Common myeloid progenitor, CD34-positive (primary cell): ENCODE results near the gene RASAL2.

Experiments used
- CTCF ChIA-PET: fragments of 350-600 bp; sonication (Branson Sonifier 250); formaldehyde crosslinking; loops from one replicate; lab custom pipeline; 2021; ENCODE audit warnings: antibody characterized with exemption; lab: Charles Lee
- POLR2A ChIA-PET: fragments of 350-600 bp; sonication (Branson Sonifier 250); formaldehyde crosslinking; loops from one replicate; lab custom pipeline; 2021; ENCODE audit warnings: antibody characterized with exemption; lab: Charles Lee
- DNase-seq, 3 donors: peaks; one replicate each; pipeline versions ENCODE4 v3.0.0 to v3.0.0-alpha.2; 2013
- H3K27ac ChIP-seq, 2 experiments: 1 replicate in 1 of 2; 2 replicates in 1 of 2; pipeline ENCODE4 v1.7.0; 2013; ENCODE audit warnings: inconsistent platforms in 2 of 2, low read length in 2 of 2, mild to moderate bottlenecking in 2 of 2, low read depth in 1 of 2, moderate library complexity in 1 of 2; ENCODE audit not compliant: severe bottlenecking in 2 of 2, insufficient read depth in 1 of 2, poor library complexity in 1 of 2
- H3K27me3 ChIP-seq, 5 experiments: replicated peaks in 2 of 5; 1 replicate in 3 of 5; 2 replicates in 2 of 5; pipeline versions ENCODE4 v1.6.1 to v1.7.0; 2013; ENCODE audit warnings: low read length in 4 of 5, mild to moderate bottlenecking in 2 of 5, moderate library complexity in 2 of 5, inconsistent platforms in 1 of 5; ENCODE audit not compliant: insufficient read depth in 5 of 5, control insufficient read depth in 4 of 5
- H3K36me3 ChIP-seq, 4 experiments: 1 replicate in 2 of 4; 2 replicates in 2 of 4; pipeline versions ENCODE4 v1.6.1 to v1.7.0; 2013; ENCODE audit warnings: low read length in 3 of 4, control low read depth in 1 of 4, mild to moderate bottlenecking in 1 of 4; ENCODE audit not compliant: control insufficient read depth in 4 of 4, insufficient read depth in 4 of 4
- H3K4me1 ChIP-seq, 4 experiments: 1 replicate in 3 of 4; 2 replicates in 1 of 4; pipeline versions ENCODE4 v1.6.1 to v1.7.1; 2013; ENCODE audit warnings: low read length in 3 of 4, mild to moderate bottlenecking in 3 of 4, control low read depth in 1 of 4, inconsistent platforms in 1 of 4, moderate library complexity in 1 of 4; ENCODE audit not compliant: control insufficient read depth in 4 of 4, insufficient read depth in 4 of 4; ENCODE audit errors: control extremely low read depth in 1 of 4
- H3K4me3 ChIP-seq, 7 experiments: 1 replicate in 4 of 7; 2 replicates in 3 of 7; pipeline versions ENCODE4 v1.5.1 to v1.7.0; 2013; ENCODE audit warnings: mild to moderate bottlenecking in 7 of 7, low read length in 6 of 7, moderate library complexity in 6 of 7, inconsistent platforms in 2 of 7, low read depth in 2 of 7, control low read depth in 1 of 7; ENCODE audit not compliant: insufficient read depth in 4 of 7, control insufficient read depth in 1 of 7; ENCODE audit errors: extremely low read depth in 1 of 7
- H3K9me3 ChIP-seq, 5 experiments: 1 replicate in 4 of 5; 2 replicates in 1 of 5; pipeline versions ENCODE4 v1.6.1 to v1.7.1; 2013; ENCODE audit warnings: low read length in 4 of 5, mild to moderate bottlenecking in 2 of 5, inconsistent platforms in 1 of 5, low read depth in 1 of 5, moderate library complexity in 1 of 5; ENCODE audit not compliant: control insufficient read depth in 4 of 5, insufficient read depth in 2 of 5; ENCODE audit errors: control extremely low read depth in 1 of 5
- WGBS: methylation state at CpG from one replicate; pipeline ENCODE4 v1.1.5; 2013; ENCODE audit not compliant: insufficient coverage; 5-methylcytosine and 5-hydroxymethylcytosine counted together

The RASAL2 gene

GRCh38 chr1:178487070-178487615 is 393.2 kb downstream of the RASAL2 start:
- H3K27ac ChIP-seq: no peak overlapping the region
- CTCF ChIA-PET: interaction anchor here (1.1 kb wide), 1 partner anchor 11 kb away, joined by 4 read pairs; no protein-coding TSS in a partner anchor

GRCh38 chr1:178488393-178488792 is 394.5 kb downstream of the RASAL2 start:
- ChIA-PET CTCF (interaction anchor here (1.1 to 2.1 kb wide), 2 partner anchors 10 to 13 kb away, joined by 4 to 11 read pairs; no protein-coding TSS in a partner anchor), POLR2A (no interaction called here)
- DNase-seq: no peak
- 100% methylated on average over 2 of the region's 4 CpGs for WGBS
- H3K36me3 ChIP-seq: no peaks in the 10 kb centered on the region
- peaks cover 0 to 30% (median 18%) of the 10 kb centered on the region in 4 experiments for H3K4me1 ChIP-seq
- H3K9me3 ChIP-seq: no peaks in the 10 kb centered on the region
- H3K27ac ChIP-seq: no peak overlapping the region
- no peaks in the 10 kb centered on the region for H3K27me3 ChIP-seq
- H3K4me3 ChIP-seq: no peak overlapping the region

More at GRCh38 chr1:178487070-178487615, 393.2 kb downstream of the RASAL2 start:
- peak in 2 of 3 donors; percentile 14 to 17 for DNase-seq
- Histone ChIP-seq H3K9me3 (no peaks in the 10 kb centered on the region), H3K36me3 (no peaks in the 10 kb centered on the region), H3K4me1 (peaks cover 0 to 32% (median 18%) of the 10 kb centered on the region in 4 experiments), H3K27me3 (no peaks in the 10 kb centered on the region), H3K4me3 (peak overlapping the region in 5 of 7 experiments; percentile 9 to 63 (median 54))
- 49% methylated on average over 13 of the region's 20 CpGs for WGBS
- POLR2A ChIA-PET: no interaction called here

- ChIA-PET CTCF (interaction anchor here (2.1 kb wide), 1 partner anchor 12 kb away, joined by 11 read pairs; no protein-coding TSS in a partner anchor), POLR2A (no interaction called here)
- Histone ChIP-seq H3K4me1 (peaks cover 0 to 30% (median 16%) of the 10 kb centered on the region in 4 experiments), H3K27ac (no peak overlapping the region), H3K36me3 (no peaks in the 10 kb centered on the region), H3K9me3 (no peaks in the 10 kb centered on the region), H3K27me3 (no peaks in the 10 kb centered on the region), H3K4me3 (no peak overlapping the region)
- DNase-seq: no peak
- WGBS: 100% methylated on average over 1 of the region's 4 CpGs
Measured at GRCh38 chr1:178489399-178489798, 395.5 kb downstream of the RASAL2 start.

GRCh38 chr1:178490136-178490535 is 396.2 kb downstream of the RASAL2 start:
- CTCF ChIA-PET: interaction anchor here (2.1 kb wide), 1 partner anchor 11 kb away, joined by 11 read pairs; no protein-coding TSS in a partner anchor
- Histone ChIP-seq H3K36me3 (no peaks in the 10 kb centered on the region), H3K9me3 (no peaks in the 10 kb centered on the region), H3K27me3 (no peaks in the 10 kb centered on the region), H3K4me3 (no peak overlapping the region), H3K27ac (no peak overlapping the region), H3K4me1 (peaks cover 0 to 24% (median 10%) of the 10 kb centered on the region in 4 experiments)
- no peak for DNase-seq
- WGBS: 97% methylated on average over 8 of the region's 8 CpGs
- POLR2A ChIA-PET: no interaction called here

GRCh38 chr1:178490967-178491366 is 397.1 kb downstream of the RASAL2 start:
- Histone ChIP-seq H3K27me3 (no peaks in the 10 kb centered on the region), H3K27ac (no peak overlapping the region), H3K9me3 (no peaks in the 10 kb centered on the region), H3K4me1 (peaks cover 0 to 15% (median 6%) of the 10 kb centered on the region in 4 experiments), H3K36me3 (no peaks in the 10 kb centered on the region), H3K4me3 (no peak overlapping the region)
- ChIA-PET POLR2A (no interaction called here), CTCF (interaction anchor here (1.3 kb wide), 1 partner anchor 16 kb away, joined by 3 read pairs; no protein-coding TSS in a partner anchor)
- DNase-seq: no peak
- over 99% methylated on average over 9 of the region's 9 CpGs for WGBS

- no peaks in the 10 kb centered on the region for H3K9me3 ChIP-seq
- WGBS: no CpG with 5 or more reads among the region's 4 CpGs
- H3K27me3 ChIP-seq: no peaks in the 10 kb centered on the region
- ChIA-PET CTCF (interaction anchor here (1.3 kb wide), 1 partner anchor 15 kb away, joined by 3 read pairs; no protein-coding TSS in a partner anchor), POLR2A (no interaction called here)
- DNase-seq: no peak
- peaks cover 0 to 8% (median 3%) of the 10 kb centered on the region in 4 experiments for H3K4me1 ChIP-seq
- no peak overlapping the region for H3K27ac ChIP-seq
- H3K4me3 ChIP-seq: no peak overlapping the region
- no peaks in the 10 kb centered on the region for H3K36me3 ChIP-seq
Measured at GRCh38 chr1:178491721-178492120, 397.8 kb downstream of the RASAL2 start.

- ChIA-PET POLR2A (no interaction called here), CTCF (interaction anchor here (1.0 kb wide), 1 partner anchor 9 kb away, joined by 6 read pairs; no protein-coding TSS in a partner anchor)
- no peak overlapping the region for H3K27ac ChIP-seq
Measured at GRCh38 chr1:178492341-178492740, 398.4 kb downstream of the RASAL2 start.

More at GRCh38 chr1:178492341-178492740, 398.4 kb downstream of the RASAL2 start:
- Histone ChIP-seq H3K4me1 (peaks cover 0 to 2% (median under 1%) of the 10 kb centered on the region in 4 experiments), H3K36me3 (no peaks in the 10 kb centered on the region), H3K9me3 (no peaks in the 10 kb centered on the region), H3K27me3 (no peaks in the 10 kb centered on the region), H3K4me3 (no peak overlapping the region)
- DNase-seq: no peak
- 96% methylated on average over 9 of the region's 11 CpGs for WGBS
